K562 (cell line): ENCODE data around the gene PDZK1IP1. TPM values are rescaled to one million over a fixed set of nuclear protein-coding genes. Genes with fewer than 3 reads are reported as not detected.

Experiments used
- COPS2 ChIP-seq: fragments of 450-650 bp; conservative IDR thresholded peaks from 2 replicates; pipeline ENCODE4 v1.6.1; 2016; ENCODE audit warnings: mild to moderate bottlenecking, moderate library complexity
- CREB3 ChIP-seq: fragments of 450-650 bp; conservative IDR thresholded peaks from 2 replicates; pipeline ENCODE4 v1.6.1; 2016; ENCODE audit warnings: missing genetic modification characterization, low read depth, mild to moderate bottlenecking, missing compliant biosample characterization, moderate library complexity
- ILK ChIP-seq: fragments of 450-650 bp; IDR thresholded peaks from 2 replicates; pipeline ENCODE4 v1.6.1; 2016; ENCODE audit warnings: missing genetic modification characterization, low read depth, mild to moderate bottlenecking, missing compliant biosample characterization, moderate library complexity, borderline replicate concordance
- KLF1 ChIP-seq: fragments of 450-650 bp; IDR thresholded peaks from 2 replicates; pipeline ENCODE4 v1.6.1; 2016; ENCODE audit warnings: missing genetic modification characterization, missing compliant biosample characterization
- MAFF ChIP-seq: IDR thresholded peaks from 2 replicates; pipeline ENCODE4 v1.6.1; 2012; ENCODE audit warnings: low read length, improper control_type of control experiment
- MTA2 ChIP-seq: fragments of 450-650 bp; IDR thresholded peaks from 2 replicates; pipeline ENCODE4 v1.6.1; 2016; ENCODE audit warnings: low read depth
- MXI1 ChIP-seq: IDR thresholded peaks from 2 replicates; pipeline ENCODE4 v1.6.1; 2011; ENCODE audit warnings: low read depth, mild to moderate bottlenecking, improper control_type of control experiment, low read length
- NFIX ChIP-seq: fragments of 250-450 bp; sonication (Bioruptor Pico); IDR thresholded peaks from 2 replicates; pipeline ENCODE4 v1.4.0; 2020; ENCODE audit warnings: low read depth, mild to moderate bottlenecking, moderate library complexity
- NR2C1 ChIP-seq, 2 experiments: fragments of 450-650 bp; IDR thresholded peaks; 2 replicates each; pipeline ENCODE4 v1.6.1; 2017; ENCODE audit warnings: mild to moderate bottlenecking in 2 of 2, antibody characterized with exemption in 1 of 2, inconsistent platforms in 1 of 2, missing compliant biosample characterization in 1 of 2, missing genetic modification characterization in 1 of 2
- PHB2 ChIP-seq: fragments of 450-650 bp; IDR thresholded peaks from 2 replicates; pipeline ENCODE4 v1.6.1; 2017; ENCODE audit warnings: low read depth
- RBBP5 ChIP-seq: fragments of 200-600 bp; sonication (generic); IDR thresholded peaks from 2 replicates; pipeline ENCODE4 v1.6.1; 2012; ENCODE audit warnings: borderline replicate concordance, mild to moderate bottlenecking, low read length, control low read depth, inconsistent platforms; ENCODE audit not compliant: insufficient read depth, poor library complexity, severe bottlenecking
- RNF219 ChIP-seq: fragments of 250-450 bp; sonication (Bioruptor Pico); IDR thresholded peaks from 2 replicates; pipeline ENCODE4 v1.5.0; 2022; ENCODE audit warnings: mild to moderate bottlenecking
- SRSF7 ChIP-seq: fragments of 200-400 bp; formaldehyde crosslinking; optimal IDR thresholded peaks from 2 replicates; pipeline ENCODE3; 2017; ENCODE audit warnings: mild to moderate bottlenecking, low read depth, low read length
- TBP ChIP-seq: optimal IDR thresholded peaks from 2 replicates; pipeline ENCODE3; 2011; ENCODE audit warnings: low read depth, low read length, improper control_type of control experiment
- TCF3 ChIP-seq: sonication (generic); formaldehyde crosslinking; IDR thresholded peaks from 2 replicates; pipeline ENCODE4 v1.4.0; 2020; ENCODE audit warnings: mild to moderate bottlenecking, missing genetic modification reagents
- ZBTB26 ChIP-seq: fragments of 450-650 bp; formaldehyde crosslinking; IDR thresholded peaks from 2 replicates; pipeline ENCODE4 v1.4.0; 2022; ENCODE audit warnings: missing genetic modification characterization
- ZBTB5 ChIP-seq: fragments of 450-650 bp; IDR thresholded peaks from 2 replicates; pipeline ENCODE4 v1.6.1; 2017; ENCODE audit warnings: antibody characterized with exemption
- ZNF140 ChIP-seq: fragments of 250-450 bp; sonication (Bioruptor Pico); IDR thresholded peaks from 2 replicates; pipeline ENCODE4 v1.8.0; 2021; ENCODE audit warnings: moderate library complexity, mild to moderate bottlenecking, inconsistent platforms
- ZNF431 ChIP-seq: sonication (generic); formaldehyde crosslinking; IDR thresholded peaks from 2 replicates; pipeline ENCODE4 v1.8.0; 2022; ENCODE audit warnings: mild to moderate bottlenecking, missing genetic modification reagents
- ZNF589 ChIP-seq: fragments of 200-800 bp; sonication (Bioruptor generic); IDR thresholded peaks from 2 replicates; pipeline ENCODE4 v1.6.1; 2016; ENCODE audit warnings: low read depth, missing genetic modification characterization, missing compliant biosample characterization
- ZNF766 ChIP-seq: fragments of 200-800 bp; sonication (Bioruptor generic); conservative IDR thresholded peaks from 2 replicates; pipeline ENCODE4 v1.6.1; 2016; ENCODE audit warnings: missing genetic modification characterization, missing compliant biosample characterization
- polyA plus RNA-seq, 8 experiments: library from polyadenylated mRNA; depleted of rRNA in 4 of 8; stranded (reverse) in 5 of 8; unstranded in 3 of 8; fragments of >200 nt; fragmentation: Nextera tagmentation in 2 of 8; fragmentation: Illumina TruSeq in 1 of 8; extraction: Ambion mirVana in 2 of 8; extraction: Trizol in 1 of 8; gene quantifications; 2 replicates each; pipeline versions ENCODE4 v1.2.1 to v1.2.3, GENCODE V29; 2011 to 2014; ENCODE audit warnings: inconsistent platforms in 1 of 8, missing spikeins in 1 of 8
- total RNA-seq, 7 experiments: library from RNA; depleted of rRNA in 6 of 7; stranded (reverse); fragments of >200 nt in 6 of 7; fragmentation: Illumina TruSeq in 2 of 7; extraction: Trizol in 2 of 7; gene quantifications; 2 replicates each; pipeline versions ENCODE4 v1.2.1 to v1.2.3, GENCODE V29; 2011 to 2021; ENCODE audit warnings: low replicate concordance in 1 of 7

Gene PDZK1IP1
- total and polyA plus RNA-seq, 9 of the 15 experiments (the other 6 are each of a cell fraction or from before 2014, with no cell fraction given), result 0.17 to 0.68 (median 0.53) TPM; not detected in 2

GRCh38 chr1:47179017-47179987 is 10.5 kb downstream of the PDZK1IP1 start (continued):
- TF ChIP-seq CREB3 (0 out of 2 replicates have a peak, but pooled peaks have one; percentile 46), ZNF766 (peak; percentile 59), ZBTB5 (no peak), PHB2 (no peak), ZNF140 (CRISPR knock-in tag) (no peak), NFIX (CRISPR knock-in tag) (no peak), KLF1 (tag) (no peak), RNF219 (CRISPR knock-in tag) (no peak), ZNF589 (CRISPR knock-in tag) (peak; percentile 69), ZBTB26 (CRISPR knock-in tag) (0 out of 2 replicates have a peak, but pooled peaks have one; percentile 27), MXI1 (no peak), TCF3 (CRISPR knock-in tag) (peak; percentile 55), NR2C1 (IDR thresholded peaks at IDR 0.05) (peak; percentile 62), NR2C1 (tag; IDR thresholded peaks at IDR 0.05) (peak; percentile 88), RBBP5 (no peak), ZNF431 (CRISPR knock-in tag) (0 out of 2 replicates have a peak, but pooled peaks have one; percentile 39), SRSF7 (no peak), TBP (peak; percentile 68), MAFF (no peak), MTA2 (no peak), COPS2 (no peak), ILK (tag) (no peak)
